ENCODE data around the gene GALNT2. TPM values are rescaled to one million over a fixed set of nuclear protein-coding genes. Genes with fewer than 3 reads are reported as not detected.

Gene GALNT2
- total and polyA plus RNA-seq, 2 of the 13 experiments (the other 11 are each of a cell fraction or from before 2014, with no cell fraction given), result 39.3 to 39.6 TPM

DNA sequence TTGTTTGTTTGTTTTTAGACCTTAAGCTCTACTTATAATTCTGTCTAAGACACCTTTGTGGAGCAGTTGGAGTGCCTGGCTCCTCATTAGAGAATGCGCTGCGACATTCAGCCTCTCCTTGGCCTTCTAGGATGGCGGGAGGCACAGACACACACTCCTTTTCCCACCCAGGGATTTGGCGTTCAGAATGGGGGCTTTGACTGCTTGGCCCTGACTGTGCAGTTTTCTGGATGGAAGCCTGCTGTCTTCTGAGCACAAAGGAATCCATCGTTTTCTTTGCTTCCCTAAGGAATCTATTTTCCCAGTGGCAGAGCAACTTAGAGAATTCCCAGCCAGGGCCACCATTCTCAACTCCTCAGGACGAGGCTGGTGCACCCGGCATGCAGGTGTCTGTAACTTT lies 83.6 kb downstream of the GALNT2 start (continued):
- TF ChIP-seq ZBTB46 (CRISPR knock-in tag; IDR thresholded peaks at IDR 0.05; ENCODE audit: borderline replicate concordance) (no peak), FOXM1 (CRISPR knock-in tag; IDR thresholded peaks at IDR 0.05) (no peak)

- CTCF ChIA-PET (ENCODE audit: low intra/inter-chr PET ratio, low total read pairs), result no interaction called here
- H3K4me2 ChIP-seq (ENCODE audit: low read depth, low read length), result no peak overlapping the region
- peaks cover 66% of the 10 kb centered on the region for H3K4me1 ChIP-seq (ENCODE audit: insufficient read depth, low read length)
- intact Hi-C loops (cut with micrococcal nuclease; ENCODE audit: unreplicated experiment), result no loop called here
- no peaks in the 10 kb centered on the region for H4K20me1 ChIP-seq (ENCODE audit: insufficient read depth, low read length)
- ATAC-seq (no peak), DNase-seq (ENCODE audit: low spot score) (no peak), FAIRE-seq (no peak)
- peaks cover 24% of the 10 kb centered on the region for H3K79me2 ChIP-seq (ENCODE audit: insufficient read depth, low read length)
- POLR2A ChIA-PET, result no interaction called here
- no TSS peak for BruUV-seq (replicated peaks)
- H3K27ac ChIP-seq (ENCODE audit: extremely low read length, insufficient read depth, low read length), result no peak overlapping the region
- no peak overlapping the region for H3K9ac ChIP-seq (ENCODE audit: insufficient read depth, low read depth, low read length)
- H3K4me3 ChIP-seq (replicated peaks in 1 of 3; ENCODE audit: insufficient read depth in 1 of 3, low read depth in 2 of 3, low read length in 3 of 3), result no peak overlapping the region
- peaks cover 0 to 1% of the 10 kb centered on the region in 2 experiments; a peak in 1 of 5 replicates for H3K36me3 ChIP-seq (replicated peaks in 1 of 2; ENCODE audit: control insufficient read depth in 1 of 2, insufficient read depth in 2 of 2, low read length in 2 of 2)
- H2AFZ ChIP-seq (ENCODE audit: low read length), result no peak overlapping the region
- H3K9me3 ChIP-seq (ENCODE audit: low read length), result no peaks in the 10 kb centered on the region
- in situ Hi-C loops (cut with HindIII; ENCODE audit: extremely low pct_ligation_motif_present, low pct_unique_long_range_greater_than_20kb), result no loop called here
- 97% methylated on average over 7 of the region's 7 CpGs for WGBS (ENCODE audit: low lambda C conversion rate)
- H3K27me3 ChIP-seq (ENCODE audit: control insufficient read depth in 1 of 2, insufficient read depth in 2 of 2, low read length in 2 of 2), result no peaks in the 10 kb centered on the region
- TF ChIP-seq, protein P1, sequence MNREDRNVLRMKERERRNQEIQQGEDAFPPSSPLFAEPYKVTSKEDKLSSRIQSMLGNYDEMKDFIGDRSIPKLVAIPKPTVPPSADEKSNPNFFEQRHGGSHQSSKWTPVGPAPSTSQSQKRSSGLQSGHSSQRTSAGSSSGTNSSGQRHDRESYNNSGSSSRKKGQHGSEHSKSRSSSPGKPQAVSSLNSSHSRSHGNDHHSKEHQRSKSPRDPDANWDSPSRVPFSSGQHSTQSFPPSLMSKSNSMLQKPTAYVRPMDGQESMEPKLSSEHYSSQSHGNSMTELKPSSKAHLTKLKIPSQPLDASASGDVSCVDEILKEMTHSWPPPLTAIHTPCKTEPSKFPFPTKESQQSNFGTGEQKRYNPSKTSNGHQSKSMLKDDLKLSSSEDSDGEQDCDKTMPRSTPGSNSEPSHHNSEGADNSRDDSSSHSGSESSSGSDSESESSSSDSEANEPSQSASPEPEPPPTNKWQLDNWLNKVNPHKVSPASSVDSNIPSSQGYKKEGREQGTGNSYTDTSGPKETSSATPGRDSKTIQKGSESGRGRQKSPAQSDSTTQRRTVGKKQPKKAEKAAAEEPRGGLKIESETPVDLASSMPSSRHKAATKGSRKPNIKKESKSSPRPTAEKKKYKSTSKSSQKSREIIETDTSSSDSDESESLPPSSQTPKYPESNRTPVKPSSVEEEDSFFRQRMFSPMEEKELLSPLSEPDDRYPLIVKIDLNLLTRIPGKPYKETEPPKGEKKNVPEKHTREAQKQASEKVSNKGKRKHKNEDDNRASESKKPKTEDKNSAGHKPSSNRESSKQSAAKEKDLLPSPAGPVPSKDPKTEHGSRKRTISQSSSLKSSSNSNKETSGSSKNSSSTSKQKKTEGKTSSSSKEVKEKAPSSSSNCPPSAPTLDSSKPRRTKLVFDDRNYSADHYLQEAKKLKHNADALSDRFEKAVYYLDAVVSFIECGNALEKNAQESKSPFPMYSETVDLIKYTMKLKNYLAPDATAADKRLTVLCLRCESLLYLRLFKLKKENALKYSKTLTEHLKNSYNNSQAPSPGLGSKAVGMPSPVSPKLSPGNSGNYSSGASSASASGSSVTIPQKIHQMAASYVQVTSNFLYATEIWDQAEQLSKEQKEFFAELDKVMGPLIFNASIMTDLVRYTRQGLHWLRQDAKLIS (CRISPR knock-in tag; IDR thresholded peaks at IDR 0.05), result no peak
- TF ChIP-seq ZNF557 (CRISPR knock-in tag; IDR thresholded peaks at IDR 0.05), result no peak
- TF ChIP-seq NR1H2 (CRISPR knock-in tag; IDR thresholded peaks at IDR 0.05; ENCODE audit: borderline replicate concordance, low read depth), result no peak
- TF ChIP-seq GMEB2 (CRISPR knock-in tag; IDR thresholded peaks at IDR 0.05; ENCODE audit: low read depth), result no peak
- TF ChIP-seq, protein P2, sequence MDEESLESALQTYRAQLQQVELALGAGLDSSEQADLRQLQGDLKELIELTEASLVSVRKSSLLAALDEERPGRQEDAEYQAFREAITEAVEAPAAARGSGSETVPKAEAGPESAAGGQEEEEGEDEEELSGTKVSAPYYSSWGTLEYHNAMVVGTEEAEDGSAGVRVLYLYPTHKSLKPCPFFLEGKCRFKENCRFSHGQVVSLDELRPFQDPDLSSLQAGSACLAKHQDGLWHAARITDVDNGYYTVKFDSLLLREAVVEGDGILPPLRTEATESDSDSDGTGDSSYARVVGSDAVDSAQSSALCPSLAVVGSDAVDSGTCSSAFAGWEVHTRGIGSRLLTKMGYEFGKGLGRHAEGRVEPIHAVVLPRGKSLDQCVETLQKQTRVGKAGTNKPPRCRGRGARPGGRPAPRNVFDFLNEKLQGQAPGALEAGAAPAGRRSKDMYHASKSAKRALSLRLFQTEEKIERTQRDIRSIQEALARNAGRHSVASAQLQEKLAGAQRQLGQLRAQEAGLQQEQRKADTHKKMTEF (CRISPR knock-in tag; IDR thresholded peaks at IDR 0.05), result no peak
- no peak for TF ChIP-seq ZNF441 (CRISPR knock-in tag; IDR thresholded peaks at IDR 0.05; ENCODE audit: borderline replicate concordance)
- no peak for TF ChIP-seq THYN1 (CRISPR knock-in tag; IDR thresholded peaks at IDR 0.05; ENCODE audit: borderline replicate concordance, low read depth)
- TF ChIP-seq THAP11 (CRISPR knock-in tag; IDR thresholded peaks at IDR 0.05), result no peak
- TF ChIP-seq GATAD2A (CRISPR knock-in tag; IDR thresholded peaks at IDR 0.05), result no peak
- no peak for TF ChIP-seq ZNF382 (CRISPR knock-in tag; IDR thresholded peaks at IDR 0.05; ENCODE audit: borderline replicate concordance)
- TF ChIP-seq RFX1 (IDR thresholded peaks at IDR 0.05), result no peak
- TF ChIP-seq ZNF530 (CRISPR knock-in tag; IDR thresholded peaks at IDR 0.05; ENCODE audit: low read depth), result no peak
- no peak for TF ChIP-seq ZNF292 (CRISPR knock-in tag; IDR thresholded peaks at IDR 0.05; ENCODE audit: borderline replicate concordance, low read depth)
Observed at GRCh38 chr1:230151924-230152468, 85.0 kb downstream of the GALNT2 start.

All from HepG2 (cell line).